Measurements from ENCODE around the gene HOXB5. TPM values are rescaled to one million over a fixed set of nuclear protein-coding genes. Genes with fewer than 3 reads are reported as not detected.

The HOXB5 gene
- total and polyA plus RNA-seq, 2 experiments from 2014 or later = 0.27 to 4.4 TPM

DNA sequence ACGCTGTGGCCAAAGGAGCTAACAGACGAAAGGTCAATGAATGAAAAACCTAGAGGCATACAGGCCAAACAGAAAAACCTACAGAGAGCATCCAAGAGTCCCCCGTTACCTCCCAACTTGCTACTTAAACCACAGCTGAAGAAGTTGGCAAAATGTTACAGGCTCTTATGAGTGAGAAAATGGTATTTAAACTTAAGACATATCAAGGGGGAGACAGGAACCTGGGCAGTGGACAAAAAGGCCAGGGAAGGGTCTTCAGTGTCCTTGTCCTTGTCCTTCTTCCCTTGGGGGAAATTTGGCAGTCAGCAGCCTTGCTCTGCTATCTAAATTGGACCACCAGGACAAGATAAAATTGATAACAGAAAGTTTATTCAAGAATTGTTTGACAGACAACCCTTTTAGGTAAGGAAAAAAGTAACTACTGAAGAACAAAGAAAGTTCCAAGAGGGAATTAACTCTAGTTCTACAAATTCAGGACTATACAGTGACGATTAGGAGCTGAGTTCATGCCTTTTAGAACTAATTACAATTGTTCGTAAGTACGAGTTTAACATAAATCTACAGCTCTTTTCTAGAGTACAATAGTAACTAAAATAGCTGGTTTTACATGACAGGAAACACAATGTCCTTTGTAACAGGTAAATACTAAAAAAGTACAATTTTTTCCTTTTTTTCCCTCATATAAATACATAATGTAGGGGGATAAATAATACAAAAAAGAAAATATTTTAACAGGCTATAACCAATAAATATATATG lies 44.9 kb downstream of the HOXB5 start:
- no peak overlapping the region for H2AFZ ChIP-seq
- no peaks in the 10 kb centered on the region for H3K36me3 ChIP-seq (replicated peaks; ENCODE audit: insufficient read depth, low read depth)
- H4K20me1 ChIP-seq (ENCODE audit: insufficient read depth, poor library complexity, severe bottlenecking) = no peaks in the 10 kb centered on the region
- peaks cover 9% of the 10 kb centered on the region for H3K79me2 ChIP-seq
- H3K9me3 ChIP-seq (ENCODE audit: low read depth) = no peaks in the 10 kb centered on the region
- H3K27me3 ChIP-seq = peaks cover 80% of the 10 kb centered on the region
- no peaks in the 10 kb centered on the region for H3K9me2 ChIP-seq (replicated peaks; ENCODE audit: insufficient read depth)
- H3K27ac ChIP-seq = peak overlapping the region; percentile 85
- TF ChIP-seq, protein P1, sequence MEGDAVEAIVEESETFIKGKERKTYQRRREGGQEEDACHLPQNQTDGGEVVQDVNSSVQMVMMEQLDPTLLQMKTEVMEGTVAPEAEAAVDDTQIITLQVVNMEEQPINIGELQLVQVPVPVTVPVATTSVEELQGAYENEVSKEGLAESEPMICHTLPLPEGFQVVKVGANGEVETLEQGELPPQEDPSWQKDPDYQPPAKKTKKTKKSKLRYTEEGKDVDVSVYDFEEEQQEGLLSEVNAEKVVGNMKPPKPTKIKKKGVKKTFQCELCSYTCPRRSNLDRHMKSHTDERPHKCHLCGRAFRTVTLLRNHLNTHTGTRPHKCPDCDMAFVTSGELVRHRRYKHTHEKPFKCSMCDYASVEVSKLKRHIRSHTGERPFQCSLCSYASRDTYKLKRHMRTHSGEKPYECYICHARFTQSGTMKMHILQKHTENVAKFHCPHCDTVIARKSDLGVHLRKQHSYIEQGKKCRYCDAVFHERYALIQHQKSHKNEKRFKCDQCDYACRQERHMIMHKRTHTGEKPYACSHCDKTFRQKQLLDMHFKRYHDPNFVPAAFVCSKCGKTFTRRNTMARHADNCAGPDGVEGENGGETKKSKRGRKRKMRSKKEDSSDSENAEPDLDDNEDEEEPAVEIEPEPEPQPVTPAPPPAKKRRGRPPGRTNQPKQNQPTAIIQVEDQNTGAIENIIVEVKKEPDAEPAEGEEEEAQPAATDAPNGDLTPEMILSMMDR (IDR thresholded peaks at IDR 0.05; ENCODE audit: poor library complexity) = no peak
- TF ChIP-seq EZH2 (IDR thresholded peaks at IDR 0.05; ENCODE audit: borderline replicate concordance) (no peak), EZH2phosphoT487 (IDR thresholded peaks at IDR 0.05; ENCODE audit: low read depth, severe bottlenecking, unreplicated experiment) (no peak)
- H3K4me1 ChIP-seq (ENCODE audit: insufficient read depth) = peaks cover 17% of the 10 kb centered on the region
- H3K4me2 ChIP-seq = peak overlapping the region; percentile 68
- no peak for DNase-seq (ENCODE audit: low spot score)
- no peak overlapping the region for H3K4me3 ChIP-seq
- WGBS (ENCODE audit: low lambda C conversion rate, missing lambda C conversion rate) = 40% methylated on average over 6 of the region's 6 CpGs

DNA sequence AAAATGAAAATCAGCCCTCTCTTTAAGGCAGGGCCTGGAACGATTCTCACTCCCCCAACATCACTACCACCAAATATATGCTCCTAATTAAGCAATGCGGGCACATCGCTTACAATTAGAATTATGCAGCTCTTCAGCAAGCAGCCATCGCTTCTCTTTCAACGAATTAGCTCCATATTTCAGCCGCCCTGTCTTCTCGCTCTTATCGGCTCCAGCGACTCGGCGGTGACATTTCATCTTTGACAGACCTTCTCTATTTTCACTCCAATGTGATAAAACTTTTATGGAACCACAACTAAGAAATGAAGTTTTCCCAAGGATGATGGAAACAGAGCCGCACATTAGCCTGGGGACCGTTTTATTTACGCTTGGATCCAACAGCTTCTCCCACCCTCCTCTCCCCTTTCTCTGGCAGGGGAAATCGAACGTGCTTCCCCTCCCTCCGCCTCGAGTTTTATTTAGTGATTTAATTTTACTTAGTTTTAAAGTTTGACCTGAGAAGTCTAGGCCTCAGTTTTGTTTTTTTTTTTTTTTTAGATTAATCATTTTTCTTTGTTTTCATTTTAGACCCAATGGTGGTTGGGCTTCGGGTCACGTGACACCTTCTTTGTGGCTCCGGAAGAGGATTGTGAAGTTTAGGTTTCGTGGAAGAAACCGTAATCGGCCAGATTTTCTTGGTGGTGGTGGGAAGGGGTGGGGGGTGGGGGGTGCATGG lies 45.6 kb downstream of the HOXB5 start:
- no peaks in the 10 kb centered on the region for H3K9me2 ChIP-seq (replicated peaks; ENCODE audit: insufficient read depth)
- no peak for DNase-seq (ENCODE audit: low spot score)
- TF ChIP-seq, protein P1 (IDR thresholded peaks at IDR 0.05; ENCODE audit: poor library complexity) = no peak
- TF ChIP-seq EZH2phosphoT487 (IDR thresholded peaks at IDR 0.05; ENCODE audit: low read depth, severe bottlenecking, unreplicated experiment) = no peak
- H3K27me3 ChIP-seq = peaks cover 75% of the 10 kb centered on the region
- H3K4me2 ChIP-seq = peak overlapping the region; percentile 68
- no peaks in the 10 kb centered on the region for H3K9me3 ChIP-seq (ENCODE audit: low read depth)
- peaks cover 17% of the 10 kb centered on the region for H3K4me1 ChIP-seq (ENCODE audit: insufficient read depth)
- H4K20me1 ChIP-seq (ENCODE audit: insufficient read depth, poor library complexity, severe bottlenecking) = no peaks in the 10 kb centered on the region
- no peak overlapping the region for H2AFZ ChIP-seq
- no peaks in the 10 kb centered on the region for H3K36me3 ChIP-seq (replicated peaks; ENCODE audit: insufficient read depth, low read depth)
- no peak overlapping the region for H3K4me3 ChIP-seq
- 27% methylated on average over 24 of the region's 24 CpGs for WGBS (ENCODE audit: low lambda C conversion rate, missing lambda C conversion rate)
- peaks cover 10% of the 10 kb centered on the region for H3K79me2 ChIP-seq
- H3K27ac ChIP-seq = peak overlapping the region; percentile 85

DNA sequence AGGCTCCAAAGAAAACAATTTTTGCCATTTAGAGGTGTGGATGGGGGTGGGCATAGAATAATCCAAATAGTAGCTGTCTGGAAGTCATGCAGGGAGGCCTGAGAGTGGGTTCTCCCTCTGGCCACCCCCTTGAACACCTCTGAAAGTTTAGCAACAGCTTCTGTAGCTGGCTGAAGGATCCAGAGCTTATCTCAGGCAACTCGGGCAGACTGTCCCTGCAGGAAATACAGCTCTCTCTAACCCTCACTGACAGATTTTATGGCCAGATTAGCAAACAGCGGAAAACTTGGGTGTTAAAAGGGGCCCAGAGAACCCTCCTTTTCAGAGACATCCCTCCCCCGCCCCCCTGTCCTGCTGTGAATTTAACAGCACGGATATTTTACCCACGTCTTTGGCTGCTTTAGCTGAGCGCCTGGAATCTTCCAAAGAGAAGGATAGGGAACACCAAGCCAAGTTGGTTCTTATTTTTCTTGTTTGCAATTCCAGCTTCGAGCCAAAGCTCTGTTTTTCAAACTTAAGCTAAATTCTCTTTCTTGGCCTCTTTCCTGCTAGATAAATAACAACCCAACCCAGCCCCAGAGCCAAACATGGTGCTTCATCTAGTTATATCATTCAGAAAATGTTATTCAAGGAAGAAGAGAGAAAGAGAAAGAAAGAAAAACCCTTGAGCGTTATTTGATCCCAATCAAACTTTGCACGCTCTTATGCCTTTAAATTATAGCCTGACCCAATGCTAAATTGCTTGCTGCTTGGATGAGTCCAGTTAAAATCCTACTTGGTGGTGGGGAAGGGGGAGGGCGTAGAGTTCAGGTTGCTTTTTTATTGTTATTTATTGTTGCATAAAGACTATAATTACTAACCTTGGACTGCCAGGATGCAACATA lies 46.4 kb downstream of the HOXB5 start:
- WGBS (ENCODE audit: low lambda C conversion rate, missing lambda C conversion rate) = 21% methylated on average over 10 of the region's 10 CpGs
- TF ChIP-seq, protein P1 (IDR thresholded peaks at IDR 0.05; ENCODE audit: poor library complexity) = no peak
- peak; percentile 25 for TF ChIP-seq EZH2 (IDR thresholded peaks at IDR 0.05; ENCODE audit: borderline replicate concordance)
- H4K20me1 ChIP-seq (ENCODE audit: insufficient read depth, poor library complexity, severe bottlenecking) = no peaks in the 10 kb centered on the region
- no peaks in the 10 kb centered on the region for H3K9me2 ChIP-seq (replicated peaks; ENCODE audit: insufficient read depth)
- H3K27me3 ChIP-seq = peaks cover 77% of the 10 kb centered on the region
- H3K4me3 ChIP-seq = no peak overlapping the region
- H3K27ac ChIP-seq = peak overlapping the region; percentile 85
- H3K36me3 ChIP-seq (replicated peaks; ENCODE audit: insufficient read depth, low read depth) = no peaks in the 10 kb centered on the region
- peaks cover 15% of the 10 kb centered on the region for H3K79me2 ChIP-seq
- H2AFZ ChIP-seq = no peak overlapping the region
- DNase-seq (ENCODE audit: low spot score) = peak; percentile 42
- peaks cover 17% of the 10 kb centered on the region for H3K4me1 ChIP-seq (ENCODE audit: insufficient read depth)
- H3K9me3 ChIP-seq (ENCODE audit: low read depth) = no peaks in the 10 kb centered on the region
- peak overlapping the region; percentile 68 for H3K4me2 ChIP-seq
